Measurements from ENCODE around the gene H2BK1. TPM values are rescaled to one million over a fixed set of nuclear protein-coding genes. Genes with fewer than 3 reads are reported as not detected.

H2BK1 gene
- total and polyA plus RNA-seq, 12 donors, result not detected

- no peak for ATAC-seq
- Histone ChIP-seq H3K27ac (no peak overlapping the region), H3K4me1 (no peaks in the 10 kb centered on the region), H3K36me3 (peaks cover 0 to 18% (median 0%) of the 10 kb centered on the region in 9 donors), H3K4me3 (no peak overlapping the region), H3K27me3 (peaks cover 10 to 23% (median 14%) of the 10 kb centered on the region in 7 donors), H3K9me3 (no peaks in the 10 kb centered on the region)
- TF ChIP-seq CTCF (IDR thresholded peaks at IDR 0.05), result no peak
- intact Hi-C loops (cut with DNase I), result no loop called here
- WGBS, 2 donors, result 69 to 71% methylated on average over 9 of the region's 9 CpGs
- DNase-seq, result no peak
These were observed 1.9 kb downstream of the H2BK1 start for GRCh38 chr7:151208253-151208862.

- H3K4me1 ChIP-seq, result no peaks in the 10 kb centered on the region
- TF ChIP-seq CTCF (IDR thresholded peaks at IDR 0.05), result no peak
- ATAC-seq (no peak), DNase-seq (no peak)
- peaks cover 10 to 29% (median 14%) of the 10 kb centered on the region in 7 donors for H3K27me3 ChIP-seq
- peaks cover 0 to 12% (median 0%) of the 10 kb centered on the region in 9 donors for H3K36me3 ChIP-seq
- no peak overlapping the region for H3K4me3 ChIP-seq
- H3K27ac ChIP-seq, result no peak overlapping the region
- intact Hi-C loops (cut with DNase I), result no loop called here
- H3K9me3 ChIP-seq, result no peaks in the 10 kb centered on the region
- WGBS, 2 donors, result 84 to 85% methylated on average over 12 of the region's 12 CpGs
These were observed 2.5 kb downstream of the H2BK1 start for GRCh38 chr7:151207804-151208203.

- Histone ChIP-seq H3K4me3 (no peak overlapping the region), H3K36me3 (peaks cover 0 to 7% (median 0%) of the 10 kb centered on the region in 9 donors), H3K27me3 (peaks cover 10 to 30% (median 14%) of the 10 kb centered on the region in 7 donors), H3K4me1 (no peaks in the 10 kb centered on the region), H3K27ac (no peak overlapping the region), H3K9me3 (no peaks in the 10 kb centered on the region)
- no peak for ATAC-seq
- no peak for DNase-seq
- intact Hi-C loops (cut with DNase I), result no loop called here
- no peak for TF ChIP-seq CTCF (IDR thresholded peaks at IDR 0.05)
- 66 to 73% methylated on average over 9 of the region's 9 CpGs for WGBS, 2 donors
These were observed 3.0 kb downstream of the H2BK1 start for GRCh38 chr7:151207315-151207714.

- no peak for TF ChIP-seq CTCF (IDR thresholded peaks at IDR 0.05)
- H3K4me1 ChIP-seq, result no peaks in the 10 kb centered on the region
- H3K27me3 ChIP-seq, result peaks cover 10 to 30% (median 14%) of the 10 kb centered on the region in 7 donors
- WGBS, 2 donors, result 66 to 73% methylated on average over 9 of the region's 9 CpGs
- H3K9me3 ChIP-seq, result no peaks in the 10 kb centered on the region
- peaks cover 0 to 3% (median 0%) of the 10 kb centered on the region in 9 donors for H3K36me3 ChIP-seq
- ATAC-seq (no peak), DNase-seq (no peak)
- H3K4me3 ChIP-seq, result no peak overlapping the region
- intact Hi-C loops (cut with DNase I), result no loop called here
- H3K27ac ChIP-seq, result no peak overlapping the region
These were observed 3.4 kb downstream of the H2BK1 start for GRCh38 chr7:151206914-151207313.
